HG03575 (cell line): ENCODE results near the gene MFNG.

ENCODE experiments used
- ATAC-seq: cut with Tn5 transposase; IDR thresholded peaks from one replicate; pipeline ENCODE4 v1.9.1; 2021; ENCODE audit not compliant: unreplicated experiment, insufficient number of reproducible peaks, low FRiP score; ENCODE audit errors: extremely low read depth

The MFNG gene

DNA sequence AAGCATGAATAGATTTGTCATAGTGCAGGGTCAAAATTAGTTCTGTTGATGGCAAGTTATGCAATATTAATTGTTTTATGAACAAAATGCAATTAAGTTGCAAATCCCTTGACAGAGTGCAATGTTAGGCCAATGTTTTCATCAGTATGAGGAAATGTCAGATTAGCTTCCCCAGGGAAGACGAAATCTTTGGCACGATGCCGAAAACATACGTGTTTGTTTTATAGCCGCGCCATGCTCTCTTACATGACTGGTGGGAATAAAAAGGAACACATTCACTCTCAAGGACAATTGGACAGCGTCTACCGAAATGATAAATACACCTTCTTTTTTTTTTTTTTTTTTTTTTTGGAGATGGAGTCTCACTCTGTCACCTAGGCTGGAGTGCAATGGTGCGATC is 27.0 kb downstream of the MFNG start:
- no peak for ATAC-seq

DNA sequence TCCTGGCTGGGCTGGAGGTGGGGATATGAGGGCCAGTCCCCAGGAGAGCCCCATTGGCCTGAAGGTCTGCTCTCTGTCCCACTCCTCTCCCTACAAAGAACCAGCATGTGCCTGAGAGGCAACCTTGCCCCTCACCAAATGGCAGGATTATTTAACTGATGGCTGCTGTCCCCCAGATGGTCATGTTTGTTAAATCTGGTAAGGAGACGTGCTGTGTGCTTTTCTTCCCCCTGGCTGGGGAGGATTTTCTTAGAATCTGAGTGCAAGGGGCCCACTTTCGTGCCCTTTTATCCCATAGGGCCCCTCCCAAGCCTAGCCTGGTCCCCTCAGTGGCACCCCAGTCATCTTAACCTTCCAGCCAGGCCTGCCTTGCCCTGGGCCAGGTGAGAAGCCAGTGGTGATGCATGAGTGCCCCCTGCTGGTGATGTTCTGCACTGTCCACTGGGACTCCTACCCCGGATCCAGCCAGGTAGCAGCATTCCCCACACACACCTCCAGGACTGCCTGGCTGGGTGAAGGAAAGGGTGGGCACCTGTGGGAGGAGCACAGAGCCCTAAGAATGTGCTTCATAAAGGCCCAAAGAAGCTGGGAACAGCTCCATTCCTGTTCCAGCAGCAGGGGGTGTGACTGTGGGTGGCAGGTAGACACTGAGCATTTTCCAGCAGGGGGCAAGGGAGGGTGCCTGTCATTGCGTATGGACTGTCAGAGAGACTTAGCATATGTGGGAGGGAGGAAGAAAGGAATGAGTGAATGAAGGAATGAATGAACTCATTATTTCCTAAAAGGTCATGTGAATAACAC is 28.9 kb downstream of the MFNG start:
- ATAC-seq: no peak

DNA sequence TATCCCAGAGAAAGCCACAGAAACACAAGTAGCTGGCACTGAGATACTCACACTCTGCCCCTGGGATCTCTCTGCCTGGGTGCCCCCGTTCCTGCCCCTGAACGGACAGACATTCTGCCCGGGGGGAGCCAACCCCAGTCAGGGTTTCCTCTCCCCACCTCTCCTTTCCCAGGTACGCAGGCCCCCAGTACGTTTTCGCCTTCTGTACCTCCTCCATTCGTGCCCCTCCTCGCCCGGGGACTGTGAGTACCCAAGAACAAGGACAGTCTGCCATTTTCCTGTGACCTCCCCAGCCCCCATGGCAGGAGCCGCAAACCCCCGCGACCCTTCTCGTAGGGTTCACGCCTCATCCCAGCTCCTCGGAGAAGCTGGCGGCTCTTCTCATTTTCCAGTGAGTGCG is 29.8 kb downstream of the MFNG start:
- no peak for ATAC-seq

DNA sequence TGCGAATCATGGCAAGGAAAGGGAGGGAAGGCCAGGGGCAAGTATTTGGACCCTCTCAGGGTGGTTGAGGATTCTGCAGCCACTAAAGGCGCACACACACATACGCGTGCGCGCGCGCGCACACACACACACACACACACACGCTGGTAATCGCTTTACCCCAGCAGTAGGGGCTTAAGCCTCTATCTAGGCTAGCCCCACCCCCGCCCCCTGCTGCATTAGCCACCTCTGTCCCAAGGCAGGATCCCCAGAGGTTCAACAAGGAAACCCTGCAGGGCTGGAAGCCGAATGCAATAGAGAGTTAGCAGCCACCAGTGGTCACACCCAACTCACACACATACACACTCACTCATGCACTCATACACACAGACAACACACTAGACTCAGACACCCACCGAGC is 30.3 kb downstream of the MFNG start:
- ATAC-seq: no peak

DNA sequence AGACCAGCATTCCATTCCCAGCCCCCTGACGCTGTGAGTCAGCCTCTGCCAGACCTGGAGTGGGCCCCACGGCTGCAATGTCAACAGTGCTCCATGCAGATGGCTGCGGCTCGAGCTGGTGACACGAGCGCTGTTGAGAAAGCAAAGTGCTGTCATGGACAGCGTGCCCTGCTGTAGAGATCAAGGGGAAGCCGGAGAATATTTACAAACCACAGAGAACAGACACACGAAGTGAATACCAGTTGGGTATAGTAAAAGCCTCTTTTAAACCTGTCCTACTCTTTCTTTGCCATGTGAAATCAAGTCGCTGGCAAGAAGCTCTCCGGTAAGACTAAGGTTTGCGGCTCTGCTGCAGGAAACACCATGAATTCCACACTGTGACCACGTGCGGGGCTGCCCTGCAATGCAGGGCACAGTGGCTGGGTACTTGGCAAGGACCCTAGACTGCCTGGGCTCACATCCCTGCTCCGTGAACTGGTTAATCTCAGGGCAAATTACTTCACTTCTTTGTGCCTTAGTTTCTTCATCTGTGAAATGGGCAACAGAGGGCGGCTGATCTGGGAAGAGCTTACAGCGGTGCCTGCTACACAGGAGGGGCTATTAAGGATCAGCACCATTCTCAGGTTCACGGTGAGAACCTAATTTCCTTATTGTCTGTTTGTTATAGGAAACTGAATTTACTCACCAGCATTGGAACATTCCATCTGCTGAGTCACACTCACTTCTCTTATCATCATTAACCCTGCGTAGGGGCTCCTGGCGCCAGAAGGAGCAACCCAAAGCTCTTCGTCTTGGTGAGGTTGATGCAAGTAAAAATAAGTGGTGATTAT is 31.1 kb downstream of the MFNG start:
- no peak for ATAC-seq

DNA sequence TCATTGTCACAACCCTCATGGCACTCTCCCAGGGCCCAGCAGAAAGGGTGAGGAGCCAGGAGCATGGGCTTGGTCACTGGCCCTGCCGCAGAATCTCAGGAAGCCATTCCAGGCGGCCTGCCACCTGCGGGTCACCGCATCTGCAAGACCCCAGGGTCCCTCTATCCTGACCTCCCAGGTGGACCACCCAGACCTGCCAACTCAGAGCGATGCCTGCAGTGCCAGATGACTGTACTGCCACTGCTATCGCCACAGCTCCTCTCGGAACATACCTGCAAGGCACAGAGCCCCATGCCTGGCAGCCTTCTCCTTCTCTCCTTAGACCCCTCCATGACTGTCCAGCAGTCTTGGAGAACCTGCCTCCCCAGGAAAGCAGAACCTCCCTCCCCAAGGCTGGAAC is 32.5 kb downstream of the MFNG start:
- no peak for ATAC-seq

DNA sequence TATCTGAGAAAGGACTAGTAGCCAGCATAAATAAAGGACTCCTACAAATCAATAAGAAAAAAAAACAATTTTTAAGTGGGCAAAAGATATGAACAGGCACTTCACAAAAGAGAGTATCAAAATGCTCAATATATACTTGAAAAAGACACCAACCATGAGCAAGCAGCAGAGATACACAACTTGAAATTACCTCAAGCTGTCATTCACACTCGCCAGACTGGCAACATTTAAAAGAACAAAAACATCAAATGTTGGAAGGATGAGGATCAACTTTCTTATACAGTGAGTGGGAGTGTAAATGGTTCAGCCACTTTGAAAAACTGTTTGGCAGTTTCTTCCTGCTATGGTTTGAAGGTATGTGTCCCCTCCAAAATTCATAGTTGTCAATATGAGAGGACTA is 35.0 kb downstream of the MFNG start:
- no peak for ATAC-seq

DNA sequence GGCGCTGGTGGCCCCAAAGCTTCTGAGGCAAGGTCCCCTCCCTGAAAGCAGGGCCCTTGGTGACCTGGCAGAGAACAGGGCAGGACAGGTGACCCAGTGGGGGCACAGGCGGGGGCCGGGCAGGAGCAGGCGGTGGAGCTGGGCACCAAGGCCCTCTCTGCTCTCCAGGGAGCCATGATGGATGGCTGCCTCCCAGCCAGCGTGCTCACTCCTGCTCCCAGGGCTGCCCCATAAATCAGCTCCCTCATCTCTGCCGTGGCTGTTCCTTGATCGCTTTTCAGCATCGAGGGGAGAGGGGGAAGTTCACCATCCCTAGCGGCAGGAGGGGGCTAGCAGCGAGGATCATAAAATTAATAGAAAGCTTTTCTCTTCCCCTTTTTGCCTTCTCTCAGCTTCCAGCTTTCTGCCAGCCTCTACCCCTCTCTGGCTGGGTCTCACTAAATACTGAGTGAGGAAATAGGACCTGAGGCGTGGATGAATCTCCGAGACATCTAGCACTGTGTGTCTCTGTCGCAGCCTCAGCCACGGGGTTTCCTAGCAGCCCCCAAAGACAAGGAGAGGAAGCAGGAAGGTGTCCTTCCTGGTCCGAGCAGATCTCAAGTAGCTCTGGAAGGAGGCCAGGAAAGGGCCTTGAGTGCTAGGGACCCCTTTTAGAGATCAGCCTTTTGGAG is 36.7 kb downstream of the MFNG start:
- no peak for ATAC-seq

DNA sequence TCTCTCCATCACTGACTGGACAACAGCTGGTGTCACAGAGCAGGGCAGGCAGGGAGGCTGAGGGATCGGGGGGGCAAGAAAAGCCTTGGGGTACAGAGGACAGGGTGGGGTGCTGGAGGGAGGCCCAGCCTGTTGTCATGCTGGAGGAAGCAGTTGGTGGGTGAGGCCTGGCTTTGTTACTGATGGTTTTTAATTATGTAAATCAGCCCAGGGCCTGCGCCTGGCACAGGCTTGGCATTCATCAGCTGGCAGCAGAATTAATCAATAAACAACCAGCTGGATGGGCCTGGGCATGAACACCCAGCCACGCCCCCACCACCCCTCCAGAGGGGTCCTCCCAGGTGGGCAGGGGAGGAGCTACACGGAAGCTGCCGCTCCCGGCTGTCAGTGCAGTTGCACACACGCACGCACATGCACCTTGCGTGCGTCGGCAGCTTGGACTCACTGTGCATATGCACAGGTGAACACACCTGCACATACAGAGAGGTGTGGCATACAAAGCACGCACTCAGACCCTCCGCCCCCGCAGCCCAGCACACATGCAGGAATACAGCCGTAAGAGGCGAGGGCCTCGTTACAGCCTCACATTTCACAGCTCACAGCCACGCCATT is 37.6 kb downstream of the MFNG start:
- no peak for ATAC-seq

DNA sequence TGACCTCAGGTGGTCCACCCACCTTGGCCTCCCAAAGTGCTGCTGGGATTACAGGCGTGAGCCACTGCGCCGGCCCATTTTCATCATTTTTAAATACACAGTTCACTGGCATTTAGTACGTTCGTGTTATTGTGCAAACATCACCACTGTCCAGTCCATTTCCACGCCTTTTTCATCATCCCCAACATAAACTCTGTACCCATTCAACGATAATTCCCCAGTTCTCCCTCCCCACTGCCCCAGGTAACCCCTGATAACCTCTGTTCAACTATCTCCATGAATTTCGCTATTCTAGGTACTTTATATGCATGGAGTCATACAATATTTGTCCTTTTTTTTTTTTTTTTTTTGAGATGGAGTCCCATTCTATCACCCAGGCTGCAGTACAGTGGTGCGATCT is 40.7 kb downstream of the MFNG start:
- ATAC-seq: no peak

DNA sequence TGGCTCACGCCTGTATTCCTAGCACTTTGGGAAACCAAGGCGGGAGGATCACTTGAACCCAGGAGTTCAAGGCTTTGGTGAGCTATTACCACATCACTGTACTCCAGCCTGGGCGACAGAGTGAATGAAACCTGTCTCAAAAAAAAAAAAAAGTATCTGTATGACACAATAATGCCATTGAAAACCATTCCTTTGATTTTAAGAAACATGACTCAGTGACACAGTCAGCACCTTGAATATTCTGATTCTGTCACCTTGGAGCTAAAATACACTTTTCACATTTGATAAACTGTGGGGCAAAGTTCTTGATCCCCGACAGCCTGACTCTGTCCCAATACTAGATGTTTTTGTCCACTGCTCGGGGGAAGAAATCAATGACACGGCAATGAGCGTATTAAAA is 42.2 kb downstream of the MFNG start:
- no peak for ATAC-seq

DNA sequence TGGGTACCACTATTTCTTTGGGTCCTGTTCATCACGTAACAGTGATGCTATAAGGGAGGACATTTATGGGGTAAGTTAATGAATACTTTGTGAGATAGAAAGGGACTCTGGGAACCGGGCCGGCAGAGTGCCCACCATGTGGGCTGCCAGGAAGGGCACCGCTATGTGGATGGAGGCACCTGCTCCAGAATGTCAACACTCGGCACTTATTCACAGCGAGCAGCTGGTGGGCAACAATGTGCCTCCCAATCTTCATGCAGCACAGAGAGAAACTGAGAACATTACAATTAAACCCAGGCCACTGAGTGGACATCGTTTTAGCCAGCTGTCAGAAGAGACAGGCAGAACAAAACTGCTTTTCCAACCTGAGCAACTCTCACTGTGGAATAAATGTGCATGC is 43.1 kb downstream of the MFNG start:
- ATAC-seq: no peak

DNA sequence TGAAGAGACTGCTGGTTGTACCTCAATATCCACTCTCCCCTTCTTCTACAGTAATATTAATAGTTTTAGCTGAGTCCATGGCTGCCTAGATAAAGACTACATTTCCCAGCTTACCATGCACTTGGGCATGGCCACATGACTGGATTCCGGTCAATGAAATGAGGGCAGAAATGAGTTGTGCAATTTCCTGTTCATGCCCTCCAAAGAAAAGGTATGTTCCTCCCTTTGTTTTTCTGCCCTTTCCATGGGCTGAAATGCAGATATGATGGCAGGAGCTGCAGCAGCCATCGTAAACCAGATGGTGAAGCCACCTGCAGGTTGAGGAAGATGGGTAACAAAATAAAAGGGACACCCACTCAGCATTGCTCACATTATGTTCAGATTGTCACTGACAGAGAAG is 43.6 kb downstream of the MFNG start:
- ATAC-seq: no peak

DNA sequence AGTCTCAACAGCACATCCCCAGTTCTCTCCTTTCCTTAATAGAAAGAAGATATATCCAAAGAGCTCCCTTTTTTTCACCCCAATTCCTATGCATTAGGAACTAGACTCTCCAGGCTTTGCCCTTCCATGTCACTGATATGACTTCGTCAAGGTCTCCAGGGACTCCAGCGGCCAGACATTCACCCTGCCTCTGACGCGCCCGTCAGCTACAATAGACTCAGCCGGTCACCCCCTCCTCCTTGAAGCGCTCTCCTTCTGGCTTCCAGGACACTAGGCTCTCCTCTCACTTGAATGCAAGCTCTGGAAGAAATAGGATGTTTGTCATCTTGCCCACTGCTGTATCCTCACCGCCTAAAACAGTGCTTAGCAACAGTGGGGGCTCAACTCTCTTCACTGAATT is 44.0 kb downstream of the MFNG start:
- no peak for ATAC-seq

DNA sequence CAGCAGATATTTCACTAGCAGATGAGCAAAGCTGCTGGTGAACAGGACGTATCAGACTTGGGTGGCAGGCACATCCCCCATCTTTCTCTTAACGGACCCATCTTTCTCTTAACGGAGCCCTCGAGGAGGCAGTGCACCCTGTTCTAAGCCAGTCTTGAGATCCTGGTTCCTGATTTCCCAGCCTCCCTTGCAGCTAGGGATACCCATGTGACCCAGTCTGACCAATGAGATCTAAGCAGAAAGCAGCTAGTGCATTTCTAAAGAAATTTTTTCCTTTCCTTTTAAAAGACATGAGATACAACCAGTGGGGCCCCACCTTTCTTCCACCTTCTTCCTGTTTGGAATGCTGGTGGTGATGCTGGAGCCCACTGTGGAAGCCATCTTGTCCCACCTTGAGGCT is 45.3 kb downstream of the MFNG start:
- ATAC-seq: no peak

DNA sequence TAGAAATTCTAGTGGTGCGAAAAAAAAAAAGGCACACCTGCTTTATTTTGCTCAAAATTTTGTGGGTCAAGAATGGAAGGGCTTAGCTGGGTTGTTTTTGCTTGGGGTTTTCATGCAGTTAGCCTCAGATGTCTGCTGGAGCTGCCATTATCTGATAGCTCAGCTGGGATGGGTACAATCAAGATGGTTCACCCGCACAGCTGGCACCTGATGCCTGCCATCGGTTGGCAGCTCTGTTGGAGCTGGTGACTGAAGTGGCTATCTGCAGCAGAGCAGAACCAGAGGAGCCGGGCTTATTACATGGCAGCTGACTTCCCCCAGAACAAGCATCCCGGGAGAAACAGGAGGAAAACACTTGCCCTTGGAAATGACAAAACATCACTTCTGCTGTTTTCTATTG is 46.8 kb downstream of the MFNG start:
- ATAC-seq: no peak

DNA sequence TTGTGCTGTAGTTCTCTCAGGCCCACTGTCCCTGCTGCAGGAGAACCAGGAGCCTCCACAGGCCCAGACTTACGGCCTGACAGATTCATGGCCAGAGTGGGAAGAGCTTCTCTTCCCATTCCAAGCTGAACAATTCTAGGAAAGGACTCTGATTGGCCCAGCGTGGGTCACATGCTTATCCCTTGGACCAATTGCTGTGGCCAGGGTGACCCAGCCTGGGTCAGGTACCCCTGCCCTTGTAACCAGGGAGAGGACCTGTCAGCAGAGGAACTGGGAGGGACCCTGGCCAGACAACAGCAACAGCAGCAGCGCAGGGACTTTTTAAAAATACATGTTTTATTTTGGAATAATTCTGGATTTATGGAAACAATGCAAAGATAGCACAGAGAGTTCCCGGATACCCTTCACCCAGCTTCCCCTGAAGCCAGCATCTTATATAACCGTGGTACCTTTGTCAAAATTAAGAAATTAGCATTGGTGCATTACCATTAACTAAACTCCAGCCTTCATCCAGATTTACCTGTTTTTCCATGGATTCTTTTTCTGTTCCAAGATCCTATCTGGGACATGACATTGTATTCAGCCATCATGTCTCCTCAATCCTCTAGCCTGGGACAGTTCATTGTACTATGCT is 50.1 kb downstream of the MFNG start:
- ATAC-seq: no peak

DNA sequence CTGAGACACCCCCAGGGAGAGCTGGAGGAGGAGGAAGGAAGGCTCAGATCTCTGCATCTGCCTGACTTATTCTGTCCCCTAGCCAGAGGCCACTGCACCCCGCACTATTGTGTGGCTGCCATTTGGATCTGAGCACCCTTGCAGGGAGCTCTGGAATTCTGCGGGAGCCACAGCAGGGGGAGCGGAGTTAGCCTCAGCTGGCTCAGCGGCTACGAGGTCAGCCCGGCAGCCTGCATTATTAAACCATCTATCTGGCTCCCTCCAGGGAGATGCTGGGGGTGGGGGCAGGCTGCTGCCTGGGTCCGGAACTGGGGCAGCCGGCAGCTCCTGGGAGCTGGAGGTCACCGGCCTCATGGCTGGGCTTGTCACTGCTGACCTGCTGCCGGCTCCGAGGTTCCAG is 52.4 kb downstream of the MFNG start:
- ATAC-seq: no peak

DNA sequence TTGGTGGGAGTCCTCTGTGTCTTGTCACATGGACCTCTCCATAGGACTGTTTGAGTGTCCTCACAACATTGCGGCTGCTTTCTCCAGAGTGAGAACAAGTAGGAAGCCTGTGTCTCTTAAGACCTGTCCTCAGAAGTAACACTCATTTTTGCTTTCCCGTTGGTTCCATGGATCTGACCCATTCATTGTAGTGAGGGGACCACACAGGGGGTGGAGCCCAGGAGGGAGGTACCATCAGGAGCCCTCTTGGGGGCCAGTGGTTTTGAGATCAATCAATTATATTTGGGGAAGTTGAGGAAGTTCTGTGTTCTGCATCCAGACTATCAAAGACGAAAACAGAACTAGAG is 53.5 kb downstream of the MFNG start:
- ATAC-seq: no peak
